Gastroesophageal sphincter (tissue), 3 donors: Measurements from ENCODE around the gene MED9.

Experiments used
- POLR2A ChIP-seq, 2 donors: fragments of 450-650 bp; IDR thresholded peaks; one replicate each; pipeline ENCODE4 v1.6.1; 2017; ENCODE audit warnings: antibody characterized with exemption in 2 of 2, mild to moderate bottlenecking in 2 of 2, moderate library complexity in 1 of 2
- POLR2AphosphoS5 ChIP-seq: sonication (generic); formaldehyde crosslinking; IDR thresholded peaks from one replicate; pipeline ENCODE4 v1.6.1; 2017; ENCODE audit warnings: antibody characterized with exemption
- TF ChIP-seq, protein P1 (sequence below), 4 experiments: fragments of 200-600 bp in 2 of 4; fragments of 450-650 bp in 2 of 4; sonication (generic) in 1 of 4; IDR thresholded peaks; one replicate each; pipeline ENCODE4 v1.5.1; 2017 to 2019; ENCODE audit warnings: antibody characterized with exemption in 4 of 4, mild to moderate bottlenecking in 2 of 4, moderate library complexity in 2 of 4

DNA sequence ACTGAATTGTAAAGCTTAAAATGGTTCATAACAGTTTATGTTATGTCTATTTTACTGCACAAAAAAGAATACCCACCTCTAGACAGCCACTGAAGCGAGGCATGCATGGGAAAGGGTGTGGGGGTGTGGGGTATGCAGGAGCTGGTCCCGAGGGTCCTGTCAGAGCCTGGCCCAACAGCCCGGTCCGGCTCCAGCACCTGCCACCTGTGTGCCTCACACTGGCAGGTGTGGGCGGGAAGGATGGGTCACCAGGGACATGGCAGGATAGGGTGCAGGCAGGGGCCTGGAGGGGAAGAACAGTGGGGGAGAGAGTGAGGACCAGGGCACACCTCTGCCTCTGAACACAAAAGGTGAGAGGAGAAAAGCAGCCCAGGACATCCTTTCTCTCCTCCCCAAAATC lies 42.2 kb downstream of the MED9 start:
- TF ChIP-seq, protein P1, sequence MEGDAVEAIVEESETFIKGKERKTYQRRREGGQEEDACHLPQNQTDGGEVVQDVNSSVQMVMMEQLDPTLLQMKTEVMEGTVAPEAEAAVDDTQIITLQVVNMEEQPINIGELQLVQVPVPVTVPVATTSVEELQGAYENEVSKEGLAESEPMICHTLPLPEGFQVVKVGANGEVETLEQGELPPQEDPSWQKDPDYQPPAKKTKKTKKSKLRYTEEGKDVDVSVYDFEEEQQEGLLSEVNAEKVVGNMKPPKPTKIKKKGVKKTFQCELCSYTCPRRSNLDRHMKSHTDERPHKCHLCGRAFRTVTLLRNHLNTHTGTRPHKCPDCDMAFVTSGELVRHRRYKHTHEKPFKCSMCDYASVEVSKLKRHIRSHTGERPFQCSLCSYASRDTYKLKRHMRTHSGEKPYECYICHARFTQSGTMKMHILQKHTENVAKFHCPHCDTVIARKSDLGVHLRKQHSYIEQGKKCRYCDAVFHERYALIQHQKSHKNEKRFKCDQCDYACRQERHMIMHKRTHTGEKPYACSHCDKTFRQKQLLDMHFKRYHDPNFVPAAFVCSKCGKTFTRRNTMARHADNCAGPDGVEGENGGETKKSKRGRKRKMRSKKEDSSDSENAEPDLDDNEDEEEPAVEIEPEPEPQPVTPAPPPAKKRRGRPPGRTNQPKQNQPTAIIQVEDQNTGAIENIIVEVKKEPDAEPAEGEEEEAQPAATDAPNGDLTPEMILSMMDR (IDR thresholded peaks at IDR 0.05): no peak
- TF ChIP-seq POLR2A (IDR thresholded peaks at IDR 0.05) (no peak), POLR2AphosphoS5 (no peak)
